Limb (tissue), 2 donors: ENCODE results near the gene DGKH.
"Not testable (repeated sequence)": the region's sequence is repeated elsewhere in the genome, so short reads cannot be mapped to it uniquely, and the experiment has no call there.

ENCODE experiments used
- DNase-seq, 2 donors: peaks; one replicate each; pipeline ENCODE4 v3.0.0-alpha.2; 2016; ENCODE audit errors: extremely low spot score in 2 of 2

Gene DGKH

GRCh38 chr13:42109957-42110356 is 61.5 kb downstream of the DGKH start:
- no peak for DNase-seq

- peak in 1 of 2 donors; percentile 89 for DNase-seq
Observed at GRCh38 chr13:42110410-42111155, 62.1 kb downstream of the DGKH start.

- DNase-seq = no peak
Observed at GRCh38 chr13:42112864-42113263, 64.4 kb downstream of the DGKH start.

- DNase-seq = peak in 1 of 2 donors; percentile 6
Observed at GRCh38 chr13:42113478-42113877, 65.0 kb downstream of the DGKH start.

GRCh38 chr13:42114278-42114677 is 65.8 kb downstream of the DGKH start:
- no peak for DNase-seq

- DNase-seq = no peak
Observed at GRCh38 chr13:42114912-42115311, 66.5 kb downstream of the DGKH start.

GRCh38 chr13:42116225-42116624 is 67.8 kb downstream of the DGKH start:
- no peak for DNase-seq

GRCh38 chr13:42119041-42119440 is 70.6 kb downstream of the DGKH start:
- no peak for DNase-seq

GRCh38 chr13:42119875-42120274 is 71.4 kb downstream of the DGKH start:
- DNase-seq = no peak

GRCh38 chr13:42123600-42123999 is 75.2 kb downstream of the DGKH start:
- DNase-seq = no peak

GRCh38 chr13:42125046-42125445 is 76.6 kb downstream of the DGKH start:
- DNase-seq = no peak

- no peak for DNase-seq
Observed at GRCh38 chr13:42127047-42127446, 78.6 kb downstream of the DGKH start.

GRCh38 chr13:42129033-42129432 is 80.6 kb downstream of the DGKH start:
- DNase-seq = no peak

GRCh38 chr13:42136518-42136917 is 88.1 kb downstream of the DGKH start:
- no peak for DNase-seq

GRCh38 chr13:42137856-42138537 is 89.5 kb downstream of the DGKH start:
- DNase-seq = no peak

- no peak for DNase-seq
Observed at GRCh38 chr13:42140494-42140893, 92.0 kb downstream of the DGKH start.

GRCh38 chr13:42141052-42141451 is 92.6 kb downstream of the DGKH start:
- not testable (repeated sequence) for DNase-seq

- DNase-seq = no peak
Observed at GRCh38 chr13:42146359-42146758, 97.9 kb downstream of the DGKH start.

GRCh38 chr13:42148538-42148937 is 100.1 kb downstream of the DGKH start:
- DNase-seq = no peak

- DNase-seq = no peak
Observed at GRCh38 chr13:42149136-42149535, 100.7 kb downstream of the DGKH start.

- no peak for DNase-seq
Observed at GRCh38 chr13:42151781-42152180, 103.3 kb downstream of the DGKH start.

- no peak for DNase-seq
Observed at GRCh38 chr13:42152495-42152894, 104.0 kb downstream of the DGKH start.
